ENCODE measurements around the gene SLC4A1AP. TPM values are rescaled to one million over a fixed set of nuclear protein-coding genes. Genes with fewer than 3 reads are reported as not detected.

SLC4A1AP gene
- total and polyA plus RNA-seq, 2 experiments from 2014 or later, result 24.3 to 29.2 TPM

GRCh38 chr2:27730980-27731691 lies 67.4 kb downstream of the SLC4A1AP start:
- Histone ChIP-seq H2AFZ (no peak overlapping the region), H3K4me3 (no peak overlapping the region), H3K4me2 (no peak overlapping the region), H3F3A (replicated peaks; ENCODE audit: low read depth) (0 out of 2 replicates have a peak, but pooled peaks cover 4% of the 10 kb centered on the region), H4K20me1 (replicated peaks; ENCODE audit: insufficient read depth) (no peaks in the 10 kb centered on the region), H3K79me2 (replicated peaks; ENCODE audit: insufficient read depth) (no peaks in the 10 kb centered on the region), H3K9me2 (ENCODE audit: insufficient read depth) (no peaks in the 10 kb centered on the region), H3K36me3 (ENCODE audit: insufficient read depth) (no peaks in the 10 kb centered on the region), H3K4me1 (ENCODE audit: insufficient read depth) (peaks cover 15% of the 10 kb centered on the region), H3K27ac (ENCODE audit: low read depth) (no peak overlapping the region), H3K27me3 (ENCODE audit: insufficient read depth) (no peaks in the 10 kb centered on the region)
- Mint-ChIP-seq H3K36me3 (ENCODE audit: low read depth) (no peaks in the 10 kb centered on the region), H3K9me3 (no peaks in the 10 kb centered on the region), H3K4me3 (no peak overlapping the region), H3K4me1 (peaks cover 15% of the 10 kb centered on the region), H3K27ac (no peak overlapping the region), H3K27me3 (ENCODE audit: insufficient read depth, low read depth, poor library complexity) (peaks cover 7% of the 10 kb centered on the region)
- ATAC-seq, result no peak
- DNase-seq (ENCODE audit: low spot score), result no peak
- TF ChIP-seq STAT1 (IDR thresholded peaks at IDR 0.05; ENCODE audit: unreplicated experiment), result no peak
- no peak for TF ChIP-seq POLR2AphosphoS5 (IDR thresholded peaks at IDR 0.05; ENCODE audit: low read depth)
- TF ChIP-seq EZH2phosphoT487 (IDR thresholded peaks at IDR 0.05; ENCODE audit: unreplicated experiment), result no peak
- TF ChIP-seq NANOG (IDR thresholded peaks at IDR 0.05; ENCODE audit: borderline replicate concordance), result no peak
- TF ChIP-seq ZNF462 (CRISPR knock-in tag; IDR thresholded peaks at IDR 0.05), result no peak
- TF ChIP-seq CTCF (conservative IDR thresholded peaks at IDR 0.05; ENCODE audit: low read depth in 2 of 2), result no peak
- TF ChIP-seq JUNB (IDR thresholded peaks at IDR 0.05; ENCODE audit: unreplicated experiment), result no peak
- TF ChIP-seq REST (IDR thresholded peaks at IDR 0.05; ENCODE audit: unreplicated experiment), result no peak
- no peak for TF ChIP-seq ZNF331 (CRISPR knock-in tag; IDR thresholded peaks at IDR 0.05; ENCODE audit: low read depth)
- no peak for TF ChIP-seq ETS1 (IDR thresholded peaks at IDR 0.05)
- TF ChIP-seq ZNF114 (CRISPR knock-in tag; IDR thresholded peaks at IDR 0.05), result no peak
- no peak for TF ChIP-seq EZH2 (IDR thresholded peaks at IDR 0.05; ENCODE audit: low read depth, unreplicated experiment)
- no peak for TF ChIP-seq CREB1 (CRISPR knock-in tag; IDR thresholded peaks at IDR 0.05; ENCODE audit: low read depth)

Measured in GM23338 (cell line).